Mononuclear cell (primary cell): ENCODE results near the gene SUSD3. TPM values are rescaled to one million over a fixed set of nuclear protein-coding genes. Genes with fewer than 3 reads are reported as not detected.
"Not testable (repeated sequence)": the region's sequence is repeated elsewhere in the genome, so short reads cannot be mapped to it uniquely, and the experiment has no call there.

Experiments used
- H3K27me3 ChIP-seq: 2 replicates; pipeline ENCODE4 v1.6.0; 2011; ENCODE audit warnings: low read length, control low read depth; ENCODE audit not compliant: insufficient read depth
- H3K4me1 ChIP-seq: 2 replicates; pipeline ENCODE4 v1.5.1; 2011; ENCODE audit warnings: mild to moderate bottlenecking, low read length, control low read depth; ENCODE audit not compliant: insufficient read depth
- H3K4me3 ChIP-seq: 2 replicates; pipeline ENCODE4 v1.5.1; 2011; ENCODE audit warnings: mild to moderate bottlenecking, low read length, moderate library complexity
- H3K9me3 ChIP-seq: 2 replicates; pipeline ENCODE4 v1.5.1; 2011; ENCODE audit warnings: low read depth, mild to moderate bottlenecking, control low read depth, low read length
- total RNA-seq: library from RNA; depleted of rRNA; stranded (reverse); fragments of >200 nt; gene quantifications from one replicate; pipeline ENCODE4 v1.2.3, GENCODE V29; 2012

Gene SUSD3
- 11.0 TPM for total RNA-seq

GRCh38 chr9:93058355-93059010, at the start of gene SUSD3:
TSS of gene SUSD3 (plus strand) at chr9:93058701. CDS start at chr9:93058743, 42 bp downstream.
- H3K27me3 ChIP-seq, result no peaks in the 10 kb centered on the region
- H3K4me3 ChIP-seq, result peak within 1 kb of the TSS; percentile 46
- H3K4me1 ChIP-seq, result peaks cover 79% of the 10 kb centered on the region
- no peaks in the 10 kb centered on the region for H3K9me3 ChIP-seq

GRCh38 chr9:93009337-93010015, 49.0 kb upstream of the SUSD3 start:
- Histone ChIP-seq H3K27me3 (no peaks in the 10 kb centered on the region), H3K4me1 (no peaks in the 10 kb centered on the region), H3K9me3 (no peaks in the 10 kb centered on the region)

DNA sequence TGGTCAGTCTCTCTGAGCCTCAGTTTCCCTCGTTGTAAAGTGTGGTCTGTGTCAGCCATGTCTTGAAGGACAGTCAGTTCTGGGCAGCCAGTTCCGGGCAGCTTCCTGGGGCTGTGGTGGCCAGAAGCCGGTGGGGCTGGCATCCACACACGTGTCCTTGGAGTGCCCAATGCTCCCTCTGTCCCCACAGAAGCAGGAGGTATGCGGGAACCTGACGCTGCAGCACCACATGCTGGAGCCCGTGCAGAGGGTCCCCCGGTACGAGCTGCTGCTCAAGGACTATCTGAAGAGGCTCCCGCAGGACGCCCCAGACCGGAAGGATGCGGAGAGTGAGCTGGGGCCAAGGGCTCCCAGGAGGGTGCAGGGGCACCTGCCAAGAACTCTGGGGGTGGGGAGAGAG, 48.4 kb upstream of the SUSD3 start:
- Histone ChIP-seq H3K9me3 (no peaks in the 10 kb centered on the region), H3K4me3 (no peak overlapping the region), H3K27me3 (no peaks in the 10 kb centered on the region), H3K4me1 (no peaks in the 10 kb centered on the region)

More at GRCh38 chr9:93009337-93010015, 49.0 kb upstream of the SUSD3 start:
- no peak overlapping the region for H3K4me3 ChIP-seq

DNA sequence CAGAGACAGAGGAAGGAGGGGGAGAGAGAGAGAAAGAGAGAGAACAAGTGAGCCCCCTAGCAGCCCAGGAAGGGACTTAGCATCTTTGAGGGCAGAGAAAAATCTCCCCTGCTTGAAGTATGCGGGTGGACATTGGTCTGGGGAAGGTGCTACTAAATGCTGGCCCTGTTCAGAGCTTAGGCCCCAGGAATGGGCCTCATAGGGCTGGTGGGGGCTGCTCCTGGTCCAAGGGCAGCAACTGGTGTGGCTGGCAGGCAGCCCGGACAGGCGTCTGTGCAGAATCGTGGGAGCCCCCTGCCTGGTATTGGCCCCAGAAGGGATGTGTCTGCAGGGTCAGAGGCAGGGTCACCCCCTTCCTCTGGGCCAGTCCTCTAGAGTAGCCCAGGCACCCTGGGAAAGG, 47.8 kb upstream of the SUSD3 start:
- Histone ChIP-seq H3K4me1 (no peaks in the 10 kb centered on the region), H3K9me3 (no peaks in the 10 kb centered on the region), H3K27me3 (no peaks in the 10 kb centered on the region), H3K4me3 (no peak overlapping the region)

GRCh38 chr9:93011114-93011513, 47.4 kb upstream of the SUSD3 start:
- no peaks in the 10 kb centered on the region for H3K4me1 ChIP-seq
- no peaks in the 10 kb centered on the region for H3K9me3 ChIP-seq
- H3K4me3 ChIP-seq, result no peak overlapping the region
- H3K27me3 ChIP-seq, result no peaks in the 10 kb centered on the region

DNA sequence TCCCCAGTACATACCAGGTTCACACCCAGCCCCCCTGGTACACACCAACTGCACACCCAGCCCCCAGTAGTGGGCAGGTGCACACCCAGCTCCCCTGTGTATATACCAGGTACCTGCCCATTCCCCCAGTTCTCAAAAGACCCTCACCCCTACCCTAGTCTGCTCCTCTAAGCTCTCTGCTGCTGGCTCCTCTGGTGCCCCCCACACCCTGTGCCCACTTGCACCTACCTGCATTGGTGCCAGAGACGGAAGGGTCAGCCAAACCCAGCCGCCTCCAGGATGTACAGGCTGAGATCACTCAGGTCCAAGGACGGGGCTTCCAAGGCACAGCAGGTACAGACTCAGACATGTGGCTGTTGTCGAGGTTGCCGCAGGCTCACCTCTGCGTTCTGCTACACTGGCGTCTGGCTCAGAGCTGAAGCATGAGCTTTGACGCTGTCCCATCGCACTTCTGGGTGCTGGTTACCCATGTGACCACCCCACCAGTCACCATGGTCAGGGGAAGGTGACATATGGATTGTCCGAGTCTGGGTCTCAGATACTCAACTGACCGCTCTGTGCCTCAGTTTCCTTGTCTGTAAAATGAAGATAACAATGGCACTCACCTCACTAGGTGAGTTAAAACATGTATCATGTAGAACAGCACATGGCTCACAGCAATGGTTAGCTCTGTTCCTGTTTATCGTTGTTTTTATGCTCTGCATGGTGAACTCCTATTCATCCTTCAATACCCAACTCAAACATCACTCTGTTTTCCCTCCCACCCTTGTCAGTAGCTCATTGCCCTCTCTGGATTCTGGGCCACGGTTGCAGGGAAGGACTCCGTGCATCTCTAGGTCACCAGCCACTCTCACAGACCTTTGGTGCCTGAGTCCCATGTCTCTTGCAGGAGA, 45.3 kb upstream of the SUSD3 start:
- Histone ChIP-seq H3K4me1 (no peaks in the 10 kb centered on the region), H3K4me3 (no peak overlapping the region), H3K9me3 (no peaks in the 10 kb centered on the region), H3K27me3 (no peaks in the 10 kb centered on the region)

DNA sequence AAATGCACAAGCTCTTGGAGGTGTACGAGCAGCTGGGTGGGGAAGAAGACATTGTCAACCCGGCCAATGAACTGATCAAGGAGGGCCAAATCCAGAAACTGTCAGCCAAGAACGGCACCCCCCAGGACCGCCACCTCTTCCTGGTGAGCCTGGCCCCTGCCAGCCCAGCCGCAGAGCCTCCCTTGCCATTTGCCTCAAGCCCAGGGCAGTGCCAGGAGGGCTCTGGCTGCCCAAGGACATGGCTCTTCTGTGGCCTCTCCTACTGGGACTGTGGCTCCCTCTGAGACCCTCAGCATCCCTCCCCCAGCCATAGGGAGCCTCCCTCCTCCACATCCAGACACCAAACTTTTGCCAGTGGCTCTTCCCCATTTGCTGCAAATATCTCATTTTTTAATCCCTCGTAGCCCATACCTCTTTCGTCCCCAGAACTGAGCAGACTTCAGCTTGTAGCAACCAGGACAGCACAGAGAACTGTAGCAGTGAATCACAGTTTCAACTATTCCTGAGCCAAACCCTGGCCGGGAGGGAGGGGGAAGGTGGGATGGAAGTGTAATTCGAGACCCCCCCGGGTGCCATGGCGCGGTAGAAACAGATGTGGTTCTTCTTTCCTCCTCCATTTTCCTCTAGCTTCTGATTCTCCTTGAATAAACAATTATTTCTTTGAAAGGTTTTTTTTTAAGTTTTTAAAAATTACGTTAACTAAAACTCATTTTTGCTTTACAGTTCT, 44.5 kb upstream of the SUSD3 start:
- Histone ChIP-seq H3K27me3 (no peaks in the 10 kb centered on the region), H3K4me1 (no peaks in the 10 kb centered on the region), H3K9me3 (no peaks in the 10 kb centered on the region), H3K4me3 (no peak overlapping the region)

DNA sequence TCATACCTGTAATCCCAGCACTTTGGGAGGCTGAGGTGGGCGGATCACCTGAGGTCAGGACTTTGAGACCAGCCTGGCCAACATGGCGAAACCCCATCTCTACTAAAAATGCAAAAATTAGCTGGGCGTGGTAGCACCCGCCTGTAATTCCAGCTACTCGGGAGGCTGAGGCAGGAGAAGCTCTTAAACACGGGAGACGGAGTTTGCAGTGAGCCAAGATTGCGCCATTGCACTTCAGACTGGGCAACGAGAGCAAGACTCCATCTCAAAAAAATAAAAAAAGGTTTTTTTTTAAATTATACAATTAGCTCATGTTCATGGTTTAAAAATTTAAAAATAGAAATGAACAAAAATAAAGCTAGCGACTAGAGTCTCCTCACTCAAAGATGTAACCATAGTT, 43.3 kb upstream of the SUSD3 start:
- H3K4me1 ChIP-seq, H3K9me3 ChIP-seq, H3K4me3 ChIP-seq, H3K27me3 ChIP-seq: not testable (repeated sequence)

- Histone ChIP-seq H3K9me3 (no peaks in the 10 kb centered on the region), H3K4me1 (peaks cover 14% of the 10 kb centered on the region), H3K4me3 (no peak overlapping the region), H3K27me3 (no peaks in the 10 kb centered on the region)
Measured at GRCh38 chr9:93017621-93018020, 40.9 kb upstream of the SUSD3 start.

DNA sequence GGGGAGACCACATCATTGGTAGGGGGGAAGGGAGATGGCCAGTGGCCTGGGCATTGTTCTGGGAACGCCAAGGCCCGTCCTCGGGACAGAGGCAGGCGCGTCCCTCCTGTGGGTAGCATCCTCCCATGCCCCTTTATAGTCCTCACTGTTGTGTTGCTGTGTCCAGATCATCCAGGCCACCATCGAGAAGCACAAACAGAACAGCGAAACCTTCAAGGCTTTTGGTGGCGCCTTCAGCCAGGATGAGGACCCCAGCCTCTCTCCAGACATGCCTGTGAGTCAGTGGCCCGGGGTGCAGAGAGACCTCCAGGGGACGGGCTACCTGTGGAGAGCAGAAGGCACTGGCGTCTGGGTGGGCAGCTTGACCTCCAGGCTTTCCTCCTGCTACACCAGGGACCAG, 38.4 kb upstream of the SUSD3 start:
- peaks cover 28% of the 10 kb centered on the region for H3K4me1 ChIP-seq
- H3K4me3 ChIP-seq, result no peak overlapping the region
- no peaks in the 10 kb centered on the region for H3K9me3 ChIP-seq
- no peaks in the 10 kb centered on the region for H3K27me3 ChIP-seq

GRCh38 chr9:93020771-93021670, 37.5 kb upstream of the SUSD3 start:
- peaks cover 36% of the 10 kb centered on the region for H3K4me1 ChIP-seq
- H3K4me3 ChIP-seq, result no peak overlapping the region

GRCh38 chr9:93022066-93022465, 36.4 kb upstream of the SUSD3 start:
- Histone ChIP-seq H3K4me1 (peaks cover 47% of the 10 kb centered on the region), H3K9me3 (no peaks in the 10 kb centered on the region), H3K4me3 (no peak overlapping the region), H3K27me3 (no peaks in the 10 kb centered on the region)

More at GRCh38 chr9:93020771-93021670, 37.5 kb upstream of the SUSD3 start:
- Histone ChIP-seq H3K27me3 (no peaks in the 10 kb centered on the region), H3K9me3 (no peaks in the 10 kb centered on the region)

DNA sequence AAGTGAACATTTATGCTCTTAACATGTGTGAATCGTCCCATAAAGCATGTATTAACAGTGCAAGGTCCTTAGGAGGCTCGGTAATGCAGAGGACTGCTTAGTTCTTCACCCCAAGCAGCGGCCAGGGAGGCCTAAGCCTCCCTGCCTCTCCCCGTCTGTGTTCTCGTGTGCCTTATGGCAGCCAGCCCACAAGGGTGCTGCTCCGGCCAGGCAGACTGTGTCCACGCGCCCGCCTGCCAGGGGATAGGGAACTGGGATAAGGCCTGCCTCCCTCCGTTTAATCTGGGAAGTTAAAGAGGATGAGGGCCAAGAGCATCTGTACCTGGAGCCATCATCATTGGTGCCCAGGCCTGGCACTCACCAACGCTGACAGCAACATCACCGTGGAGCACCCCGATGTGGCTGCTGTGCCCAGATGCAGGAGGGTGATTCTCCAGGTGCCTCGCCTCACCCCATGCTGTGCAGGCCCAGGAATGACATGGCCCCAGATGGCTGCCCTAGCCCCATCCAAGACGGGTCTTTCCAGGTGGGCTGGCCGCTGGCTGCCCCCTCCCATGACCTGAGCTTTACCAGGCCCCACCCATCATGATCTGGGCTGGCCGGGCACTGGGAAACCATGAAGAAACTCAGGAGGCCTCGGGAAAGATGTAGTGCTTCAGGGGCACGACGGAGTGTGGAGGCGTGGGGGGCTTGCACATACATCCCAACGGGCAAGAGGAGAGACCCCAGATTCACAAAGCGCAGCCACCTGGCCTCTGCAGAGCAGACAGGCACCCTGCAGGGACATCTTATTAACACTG, 35.6 kb upstream of the SUSD3 start:
- peaks cover 55% of the 10 kb centered on the region for H3K4me1 ChIP-seq
- H3K4me3 ChIP-seq, result no peak overlapping the region
- no peaks in the 10 kb centered on the region for H3K9me3 ChIP-seq
- H3K27me3 ChIP-seq, result no peaks in the 10 kb centered on the region
